Type B pancreatic cell (in vitro differentiated cells): ENCODE data around the gene DZIP1L. TPM values are rescaled to one million over a fixed set of nuclear protein-coding genes. Genes with fewer than 3 reads are reported as not detected.

Source experiments
- DNase-seq: peaks from one replicate; pipeline ENCODE4 v3.0.0; 2021; ENCODE audit warnings: mixed read lengths; ENCODE audit not compliant: unreplicated experiment; ENCODE audit errors: extremely low spot score
- H3K27ac Mint-ChIP-seq: 2 replicates; pipeline ENCODE4 v1.8.0; 2021; ENCODE audit warnings: mild to moderate bottlenecking, mixed read lengths
- H3K27me3 Mint-ChIP-seq: 2 replicates; pipeline ENCODE4 v1.8.0; 2021; ENCODE audit warnings: mixed read lengths
- H3K36me3 Mint-ChIP-seq: 2 replicates; pipeline ENCODE4 v1.8.0; 2021; ENCODE audit warnings: mixed read lengths
- H3K4me1 Mint-ChIP-seq: one replicate; pipeline ENCODE4 v1.8.0; 2021; ENCODE audit warnings: mixed read lengths; ENCODE audit not compliant: unreplicated experiment
- H3K4me3 Mint-ChIP-seq: 2 replicates; pipeline ENCODE4 v1.8.0; 2021; ENCODE audit warnings: mild to moderate bottlenecking, mixed read lengths
- H3K9me3 Mint-ChIP-seq: 2 replicates; pipeline ENCODE4 v1.8.0; 2021; ENCODE audit warnings: mixed read lengths
- total RNA-seq: library from RNA; stranded (reverse); gene quantifications from 2 replicates; pipeline ENCODE4 v1.2.1, GENCODE V29; 2021; ENCODE audit warnings: low replicate concordance
- TF ChIP-seq, protein P1 (sequence below): fragments of 200-600 bp; sonication (generic); conservative IDR thresholded peaks from 2 replicates; pipeline ENCODE4 v1.5.0; 2021; ENCODE audit warnings: antibody characterized with exemption, mild to moderate bottlenecking

Gene DZIP1L
- total RNA-seq, 1 donor from 2014 or later, result 17.8 TPM

DNA sequence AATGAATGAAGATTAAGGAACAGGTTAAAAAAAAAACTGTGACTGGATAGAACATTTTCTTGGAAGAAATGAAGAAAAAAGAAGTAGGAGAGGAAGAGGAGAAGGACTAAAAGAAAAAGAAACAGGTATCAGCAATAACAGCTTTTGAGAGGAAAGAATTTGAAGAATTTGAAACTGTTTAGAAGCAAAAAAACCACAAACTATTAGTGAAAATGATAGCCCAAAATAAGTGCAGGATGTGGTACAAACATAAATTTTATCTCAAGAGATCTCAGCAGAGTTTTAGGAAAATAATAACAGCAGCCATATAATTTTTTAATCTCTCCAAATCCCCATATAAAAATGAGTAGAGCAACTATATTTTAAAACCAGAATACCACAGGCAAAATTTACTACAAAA is 25.5 kb upstream of the DZIP1L start:
- peaks cover 8% of the 10 kb centered on the region for H3K27me3 Mint-ChIP-seq
- H3K9me3 Mint-ChIP-seq, result peaks cover 4% of the 10 kb centered on the region
- no peak for DNase-seq
- H3K4me1 Mint-ChIP-seq, result no peaks in the 10 kb centered on the region
- no peak overlapping the region for H3K27ac Mint-ChIP-seq
- no peaks in the 10 kb centered on the region for H3K36me3 Mint-ChIP-seq
- H3K4me3 Mint-ChIP-seq, result no peak overlapping the region
- TF ChIP-seq, protein P1, sequence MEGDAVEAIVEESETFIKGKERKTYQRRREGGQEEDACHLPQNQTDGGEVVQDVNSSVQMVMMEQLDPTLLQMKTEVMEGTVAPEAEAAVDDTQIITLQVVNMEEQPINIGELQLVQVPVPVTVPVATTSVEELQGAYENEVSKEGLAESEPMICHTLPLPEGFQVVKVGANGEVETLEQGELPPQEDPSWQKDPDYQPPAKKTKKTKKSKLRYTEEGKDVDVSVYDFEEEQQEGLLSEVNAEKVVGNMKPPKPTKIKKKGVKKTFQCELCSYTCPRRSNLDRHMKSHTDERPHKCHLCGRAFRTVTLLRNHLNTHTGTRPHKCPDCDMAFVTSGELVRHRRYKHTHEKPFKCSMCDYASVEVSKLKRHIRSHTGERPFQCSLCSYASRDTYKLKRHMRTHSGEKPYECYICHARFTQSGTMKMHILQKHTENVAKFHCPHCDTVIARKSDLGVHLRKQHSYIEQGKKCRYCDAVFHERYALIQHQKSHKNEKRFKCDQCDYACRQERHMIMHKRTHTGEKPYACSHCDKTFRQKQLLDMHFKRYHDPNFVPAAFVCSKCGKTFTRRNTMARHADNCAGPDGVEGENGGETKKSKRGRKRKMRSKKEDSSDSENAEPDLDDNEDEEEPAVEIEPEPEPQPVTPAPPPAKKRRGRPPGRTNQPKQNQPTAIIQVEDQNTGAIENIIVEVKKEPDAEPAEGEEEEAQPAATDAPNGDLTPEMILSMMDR, result no peak

DNA sequence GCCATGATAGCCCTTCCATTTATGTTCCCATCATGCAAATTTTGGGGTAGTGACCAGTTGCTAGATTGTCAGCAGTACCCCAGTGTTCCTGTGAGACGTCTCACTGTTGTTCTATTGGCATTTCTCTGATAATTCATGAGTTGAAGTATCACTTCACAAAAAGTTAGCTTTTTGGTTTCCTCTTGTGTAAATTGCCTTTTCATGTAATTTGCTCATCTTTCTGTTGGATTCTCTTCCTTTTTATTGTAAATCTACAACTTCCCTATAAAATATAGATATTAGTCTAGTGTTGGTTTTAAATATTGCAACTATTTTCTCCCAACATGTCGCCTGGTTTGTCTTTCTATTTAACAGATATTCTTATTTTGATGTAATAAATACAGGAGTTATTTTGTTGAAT is 24.3 kb upstream of the DZIP1L start:
- H3K4me3 Mint-ChIP-seq, result no peak overlapping the region
- TF ChIP-seq, protein P1, result no peak

DNA sequence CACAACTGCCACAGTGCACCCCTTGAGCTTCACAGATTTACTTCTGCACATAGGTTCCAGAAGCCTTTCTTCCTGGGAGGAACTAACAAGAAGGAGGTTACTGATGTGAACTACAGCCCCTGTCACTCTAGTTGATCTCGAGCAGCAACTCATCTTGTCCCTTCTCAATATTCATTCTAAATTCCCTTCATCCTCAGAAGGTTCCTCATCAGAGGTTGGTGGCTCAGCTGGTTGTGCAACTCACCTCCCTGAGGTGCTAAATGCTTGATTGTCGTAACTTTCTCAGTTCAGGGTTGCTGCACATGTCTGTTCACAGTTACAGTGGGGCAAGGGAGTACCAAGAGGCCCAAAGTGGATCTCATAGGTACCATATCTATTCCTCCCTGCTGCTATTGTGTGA is 22.5 kb upstream of the DZIP1L start:
- no peak overlapping the region for H3K27ac Mint-ChIP-seq
- H3K9me3 Mint-ChIP-seq, result no peaks in the 10 kb centered on the region

More for the DNA sequence above, 24.3 kb upstream of the DZIP1L start:
- Mint-ChIP-seq H3K27ac (no peak overlapping the region), H3K36me3 (no peaks in the 10 kb centered on the region), H3K9me3 (peaks cover 4% of the 10 kb centered on the region), H3K4me1 (no peaks in the 10 kb centered on the region), H3K27me3 (peaks cover 10% of the 10 kb centered on the region)
- no peak for DNase-seq

DNA sequence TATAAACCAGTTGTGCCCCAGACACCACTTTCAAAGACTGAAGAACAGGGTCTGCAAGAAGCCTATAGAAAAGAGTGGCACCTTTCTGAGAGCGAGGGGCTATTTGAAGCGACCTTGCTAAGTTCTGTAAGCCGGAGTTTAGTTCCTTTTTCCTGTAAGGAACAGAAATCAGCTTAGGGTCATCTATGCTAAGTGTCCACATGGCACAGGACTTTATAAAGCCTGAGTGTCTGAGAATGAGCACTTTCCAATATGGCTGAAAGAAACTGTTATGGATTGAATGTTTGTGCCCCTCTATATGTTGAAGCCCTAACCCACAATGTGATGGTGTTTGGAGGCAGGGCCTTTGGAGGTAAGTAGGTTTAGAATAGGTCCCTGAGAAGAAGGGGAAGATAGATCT is 20.8 kb upstream of the DZIP1L start:
- Mint-ChIP-seq H3K9me3 (no peaks in the 10 kb centered on the region), H3K27ac (no peak overlapping the region)

More for the DNA sequence above, 22.5 kb upstream of the DZIP1L start:
- Mint-ChIP-seq H3K27me3 (peaks cover 13% of the 10 kb centered on the region), H3K36me3 (no peaks in the 10 kb centered on the region), H3K4me1 (no peaks in the 10 kb centered on the region), H3K4me3 (no peak overlapping the region)
- TF ChIP-seq, protein P1, result no peak
- DNase-seq, result no peak

DNA sequence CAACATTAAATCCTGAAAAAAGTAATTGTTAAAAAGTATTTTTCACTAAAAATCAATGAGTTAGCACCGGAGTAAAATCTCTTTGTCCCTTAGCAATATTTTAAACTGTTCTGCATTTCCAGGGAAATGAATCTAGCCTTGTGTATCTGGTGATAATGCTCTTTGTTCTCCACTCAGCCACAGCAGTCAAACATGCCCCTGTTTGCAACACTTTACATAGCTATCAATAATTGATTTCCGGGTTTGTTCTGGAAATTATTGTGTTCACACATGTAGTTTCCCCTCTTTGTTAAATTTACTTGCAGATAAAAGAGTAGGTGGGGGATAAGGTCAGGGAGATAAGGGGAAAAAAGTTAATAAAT is 20.4 kb upstream of the DZIP1L start:
- TF ChIP-seq, protein P1, result no peak
- Mint-ChIP-seq H3K9me3 (no peaks in the 10 kb centered on the region), H3K27me3 (peaks cover 13% of the 10 kb centered on the region), H3K4me1 (no peaks in the 10 kb centered on the region), H3K36me3 (no peaks in the 10 kb centered on the region), H3K4me3 (no peak overlapping the region), H3K27ac (no peak overlapping the region)
- no peak for DNase-seq

More for the DNA sequence above, 20.8 kb upstream of the DZIP1L start:
- Mint-ChIP-seq H3K27me3 (peaks cover 13% of the 10 kb centered on the region), H3K4me3 (no peak overlapping the region), H3K4me1 (no peaks in the 10 kb centered on the region), H3K36me3 (no peaks in the 10 kb centered on the region)
- DNase-seq, result no peak
- TF ChIP-seq, protein P1, result no peak
